ENCODE data around the gene HOXD3. TPM values are rescaled to one million over a fixed set of nuclear protein-coding genes. Genes with fewer than 3 reads are reported as not detected.

Gene HOXD3
- total RNA-seq, 3 donors from 2014 or later (not counting 1 experiment from before 2014, with no cell fraction given), result not detected

DNA sequence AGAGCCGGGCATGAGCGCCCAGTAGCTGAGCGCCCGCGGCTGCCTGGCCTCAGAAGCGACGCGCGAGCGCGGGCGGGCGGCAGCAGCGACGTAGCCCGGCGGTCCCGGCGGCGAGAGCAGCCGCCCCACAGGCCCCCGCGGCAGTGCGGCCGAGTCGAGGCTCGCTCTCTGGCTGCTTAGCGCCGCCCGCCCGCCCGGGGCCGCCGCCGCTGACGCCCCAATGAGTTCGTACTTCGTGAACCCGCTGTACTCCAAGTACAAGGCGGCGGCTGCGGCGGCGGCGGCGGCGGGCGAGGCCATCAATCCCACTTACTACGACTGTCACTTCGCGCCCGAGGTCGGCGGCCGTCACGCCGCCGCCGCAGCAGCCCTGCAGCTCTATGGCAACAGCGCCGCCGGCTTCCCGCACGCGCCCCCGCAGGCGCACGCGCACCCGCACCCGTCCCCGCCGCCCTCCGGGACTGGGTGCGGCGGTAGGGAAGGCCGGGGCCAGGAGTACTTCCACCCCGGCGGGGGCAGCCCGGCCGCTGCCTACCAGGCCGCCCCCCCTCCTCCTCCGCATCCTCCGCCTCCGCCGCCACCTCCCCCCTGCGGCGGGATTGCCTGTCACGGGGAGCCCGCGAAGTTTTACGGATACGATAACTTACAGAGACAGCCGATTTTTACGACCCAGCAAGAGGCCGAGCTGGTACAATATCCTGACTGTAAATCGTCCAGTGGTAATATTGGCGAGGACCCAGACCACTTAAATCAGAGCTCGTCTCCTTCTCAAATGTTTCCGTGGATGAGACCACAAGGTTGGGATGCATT is 26.8 kb upstream of the HOXD3 start:
- H3K4me1 ChIP-seq (ENCODE audit: control insufficient read depth, insufficient read depth, low read length), result peaks cover 24% of the 10 kb centered on the region
- H3K36me3 ChIP-seq (ENCODE audit: control insufficient read depth, insufficient read depth, low read length), result no peaks in the 10 kb centered on the region
- H3K27me3 Mint-ChIP-seq (ENCODE audit: low read depth in 2 of 2), result peaks cover 72 to 88% of the 10 kb centered on the region in 2 donors
- peak overlapping the region in 1 of 2 donors; percentile 26 for H3K27ac Mint-ChIP-seq
- DNase-seq (peak in 1 of 2 donors; percentile 43), ATAC-seq (peak; percentile 22 to 62 (median 46))
- TF ChIP-seq, protein P1, sequence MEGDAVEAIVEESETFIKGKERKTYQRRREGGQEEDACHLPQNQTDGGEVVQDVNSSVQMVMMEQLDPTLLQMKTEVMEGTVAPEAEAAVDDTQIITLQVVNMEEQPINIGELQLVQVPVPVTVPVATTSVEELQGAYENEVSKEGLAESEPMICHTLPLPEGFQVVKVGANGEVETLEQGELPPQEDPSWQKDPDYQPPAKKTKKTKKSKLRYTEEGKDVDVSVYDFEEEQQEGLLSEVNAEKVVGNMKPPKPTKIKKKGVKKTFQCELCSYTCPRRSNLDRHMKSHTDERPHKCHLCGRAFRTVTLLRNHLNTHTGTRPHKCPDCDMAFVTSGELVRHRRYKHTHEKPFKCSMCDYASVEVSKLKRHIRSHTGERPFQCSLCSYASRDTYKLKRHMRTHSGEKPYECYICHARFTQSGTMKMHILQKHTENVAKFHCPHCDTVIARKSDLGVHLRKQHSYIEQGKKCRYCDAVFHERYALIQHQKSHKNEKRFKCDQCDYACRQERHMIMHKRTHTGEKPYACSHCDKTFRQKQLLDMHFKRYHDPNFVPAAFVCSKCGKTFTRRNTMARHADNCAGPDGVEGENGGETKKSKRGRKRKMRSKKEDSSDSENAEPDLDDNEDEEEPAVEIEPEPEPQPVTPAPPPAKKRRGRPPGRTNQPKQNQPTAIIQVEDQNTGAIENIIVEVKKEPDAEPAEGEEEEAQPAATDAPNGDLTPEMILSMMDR (IDR thresholded peaks at IDR 0.05), result no peak
- H3K27me3 ChIP-seq (ENCODE audit: control insufficient read depth, insufficient read depth, low read length), result peaks cover 80% of the 10 kb centered on the region
- no peak overlapping the region for H3K4me3 ChIP-seq (ENCODE audit: low read length)
- H3K27ac ChIP-seq (ENCODE audit: low read length), result no peak overlapping the region
- no peaks in the 10 kb centered on the region for H3K9me3 Mint-ChIP-seq
- peaks cover 4% of the 10 kb centered on the region for H3K9me3 ChIP-seq (ENCODE audit: control insufficient read depth, insufficient read depth, low read length)
- peaks cover 24% of the 10 kb centered on the region for H3K36me3 Mint-ChIP-seq
- WGBS (ENCODE audit: insufficient coverage), result 4% methylated on average over 100 of the region's 100 CpGs
- intact Hi-C loops (cut with micrococcal nuclease), result loop anchor here (5.0 kb wide), 1 partner anchor 422 kb away; no protein-coding TSS in a partner anchor
- peak overlapping the region; percentile 86 for H3K4me3 Mint-ChIP-seq
- H3K4me1 Mint-ChIP-seq, result peaks cover 31 to 38% of the 10 kb centered on the region in 2 donors

DNA sequence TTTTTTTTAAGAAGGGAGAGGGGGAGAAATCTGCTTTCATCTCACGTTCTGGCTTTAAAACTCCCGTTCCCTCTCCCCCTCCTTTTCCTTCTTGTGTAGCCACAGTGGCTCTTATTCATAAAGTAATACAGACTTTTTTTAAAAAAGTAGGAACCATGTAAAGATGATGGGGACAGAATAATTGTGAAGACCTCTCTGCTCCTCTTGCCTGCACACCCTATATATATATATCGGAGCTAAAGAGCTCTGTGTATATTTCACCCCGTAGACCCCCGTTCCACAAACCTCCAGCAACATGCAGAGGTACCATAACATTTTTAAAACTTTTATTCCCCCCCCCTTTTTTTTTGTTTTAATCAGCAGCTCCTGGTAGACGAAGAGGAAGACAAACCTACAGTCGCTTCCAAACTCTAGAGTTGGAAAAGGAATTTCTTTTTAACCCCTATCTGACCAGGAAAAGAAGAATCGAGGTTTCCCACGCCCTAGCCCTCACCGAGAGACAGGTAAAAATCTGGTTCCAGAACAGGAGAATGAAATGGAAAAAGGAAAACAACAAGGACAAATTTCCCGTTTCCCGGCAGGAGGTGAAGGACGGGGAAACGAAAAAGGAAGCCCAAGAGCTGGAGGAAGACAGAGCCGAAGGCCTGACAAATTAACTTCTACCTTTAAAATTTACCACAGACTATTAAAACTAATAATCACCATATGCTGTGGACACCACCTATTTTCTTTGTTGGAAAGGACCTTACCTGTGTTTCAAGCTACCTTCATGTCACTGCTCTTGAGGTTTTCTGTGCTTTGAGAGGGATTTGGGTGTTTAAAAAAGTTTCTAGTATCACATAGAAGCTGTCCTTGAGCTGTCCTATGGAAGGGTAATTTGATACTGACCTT is 25.9 kb upstream of the HOXD3 start:
- no peak for DNase-seq
- Mint-ChIP-seq H3K4me3 (peak overlapping the region; percentile 86), H3K27me3 (ENCODE audit: low read depth in 2 of 2) (peaks cover 72 to 87% of the 10 kb centered on the region in 2 donors), H3K27ac (peak overlapping the region in 1 of 2 donors; percentile 26), H3K4me1 (peaks cover 37 to 43% of the 10 kb centered on the region in 2 donors), H3K36me3 (peaks cover 30% of the 10 kb centered on the region), H3K9me3 (no peaks in the 10 kb centered on the region)
- TF ChIP-seq, protein P1 (IDR thresholded peaks at IDR 0.05), result no peak
- ATAC-seq, result no peak
- WGBS (ENCODE audit: insufficient coverage), result 9% methylated on average over 9 of the region's 15 CpGs
- Histone ChIP-seq H3K4me3 (ENCODE audit: low read length) (no peak overlapping the region), H3K27ac (ENCODE audit: low read length) (no peak overlapping the region), H3K27me3 (ENCODE audit: control insufficient read depth, insufficient read depth, low read length) (peaks cover 80% of the 10 kb centered on the region), H3K9me3 (ENCODE audit: control insufficient read depth, insufficient read depth, low read length) (peaks cover 4% of the 10 kb centered on the region), H3K4me1 (ENCODE audit: control insufficient read depth, insufficient read depth, low read length) (peaks cover 30% of the 10 kb centered on the region), H3K36me3 (ENCODE audit: control insufficient read depth, insufficient read depth, low read length) (no peaks in the 10 kb centered on the region)
- intact Hi-C loops (cut with micrococcal nuclease), result loop anchor here (5.0 kb wide), 1 partner anchor 421 kb away; no protein-coding TSS in a partner anchor

DNA sequence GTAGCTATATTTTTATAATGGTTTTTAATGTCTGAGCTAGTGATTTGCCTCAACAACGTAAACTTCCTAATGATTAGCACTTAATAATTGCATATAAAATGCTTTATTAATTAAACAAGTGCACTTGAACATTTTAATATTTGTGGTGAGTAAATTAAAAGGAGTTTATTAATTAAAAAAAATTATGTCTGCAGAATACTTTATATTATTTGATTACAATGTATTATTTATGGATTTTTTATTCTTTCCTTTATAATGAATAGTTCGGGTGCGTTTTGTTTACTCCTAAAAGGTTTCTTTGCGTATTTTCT is 25.3 kb upstream of the HOXD3 start:
- no peak overlapping the region for H3K4me3 ChIP-seq (ENCODE audit: low read length)
- WGBS (ENCODE audit: insufficient coverage), result 21% methylated on average over 3 of the region's 4 CpGs
- H3K27ac Mint-ChIP-seq, result no peak overlapping the region
- H3K4me3 Mint-ChIP-seq, result peak overlapping the region; percentile 87
- TF ChIP-seq, protein P1 (IDR thresholded peaks at IDR 0.05), result no peak
- H3K27me3 Mint-ChIP-seq (ENCODE audit: low read depth in 2 of 2), result peaks cover 70 to 81% of the 10 kb centered on the region in 2 donors
- peaks cover 37 to 43% of the 10 kb centered on the region in 2 donors for H3K4me1 Mint-ChIP-seq
- H3K36me3 Mint-ChIP-seq, result peaks cover 30% of the 10 kb centered on the region
- intact Hi-C loops (cut with micrococcal nuclease), result loop anchor here (5.0 kb wide), 1 partner anchor 420 kb away; no protein-coding TSS in a partner anchor
- H3K27ac ChIP-seq (ENCODE audit: low read length), result no peak overlapping the region
- DNase-seq, result no peak
- ATAC-seq, result no peak
- H3K27me3 ChIP-seq (ENCODE audit: control insufficient read depth, insufficient read depth, low read length), result peaks cover 79% of the 10 kb centered on the region
- peaks cover 4% of the 10 kb centered on the region for H3K9me3 ChIP-seq (ENCODE audit: control insufficient read depth, insufficient read depth, low read length)
- H3K9me3 Mint-ChIP-seq, result no peaks in the 10 kb centered on the region
- H3K4me1 ChIP-seq (ENCODE audit: control insufficient read depth, insufficient read depth, low read length), result peaks cover 34% of the 10 kb centered on the region
- no peaks in the 10 kb centered on the region for H3K36me3 ChIP-seq (ENCODE audit: control insufficient read depth, insufficient read depth, low read length)
